COLO668 (cell line): ENCODE results near the gene PRDM16.

Source experiments
- DNase-seq: peaks from one replicate; lab custom pipeline; 2025; ENCODE audit not compliant: unreplicated experiment; lab: John Stamatoyannopoulos, UW

The PRDM16 gene

DNA sequence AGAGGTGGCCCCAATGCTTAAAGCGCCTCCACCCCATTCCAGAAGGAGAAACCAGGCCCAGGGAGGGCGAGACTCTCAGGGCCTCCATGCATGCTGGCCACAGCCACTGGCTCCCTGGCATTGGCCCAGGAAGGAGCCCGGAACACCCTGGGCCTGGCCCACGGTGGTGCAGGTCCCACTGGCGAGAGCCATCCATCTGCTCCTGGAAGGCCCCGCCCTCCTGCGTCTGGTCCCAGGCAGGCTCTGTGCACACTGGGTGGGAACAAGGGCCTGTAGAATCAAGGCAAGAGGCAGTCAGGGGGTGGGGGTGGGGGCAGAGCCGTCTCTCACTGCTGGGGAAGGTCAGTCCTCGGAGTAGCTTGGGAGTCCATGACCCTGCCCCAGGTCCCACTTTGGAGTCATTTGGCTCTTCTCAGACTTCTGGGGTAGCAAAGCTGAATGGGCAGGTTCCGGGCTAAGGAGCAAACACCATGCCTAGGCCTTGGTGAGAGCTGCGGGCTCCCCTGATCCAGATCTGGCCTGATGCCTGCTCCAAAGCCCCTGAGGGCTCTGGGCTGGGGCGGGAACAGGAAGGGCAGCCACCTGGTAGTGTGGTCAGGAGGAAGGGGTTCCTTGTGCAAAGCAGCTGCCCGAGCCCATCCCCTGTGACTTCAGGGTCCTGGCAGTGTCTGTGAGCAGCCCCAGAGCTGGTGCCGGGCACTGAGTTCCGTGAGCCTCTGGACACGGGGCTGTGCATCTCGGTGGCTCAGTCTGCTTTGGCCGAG lies 278.4 kb downstream of the PRDM16 start:
- no peak for DNase-seq

DNA sequence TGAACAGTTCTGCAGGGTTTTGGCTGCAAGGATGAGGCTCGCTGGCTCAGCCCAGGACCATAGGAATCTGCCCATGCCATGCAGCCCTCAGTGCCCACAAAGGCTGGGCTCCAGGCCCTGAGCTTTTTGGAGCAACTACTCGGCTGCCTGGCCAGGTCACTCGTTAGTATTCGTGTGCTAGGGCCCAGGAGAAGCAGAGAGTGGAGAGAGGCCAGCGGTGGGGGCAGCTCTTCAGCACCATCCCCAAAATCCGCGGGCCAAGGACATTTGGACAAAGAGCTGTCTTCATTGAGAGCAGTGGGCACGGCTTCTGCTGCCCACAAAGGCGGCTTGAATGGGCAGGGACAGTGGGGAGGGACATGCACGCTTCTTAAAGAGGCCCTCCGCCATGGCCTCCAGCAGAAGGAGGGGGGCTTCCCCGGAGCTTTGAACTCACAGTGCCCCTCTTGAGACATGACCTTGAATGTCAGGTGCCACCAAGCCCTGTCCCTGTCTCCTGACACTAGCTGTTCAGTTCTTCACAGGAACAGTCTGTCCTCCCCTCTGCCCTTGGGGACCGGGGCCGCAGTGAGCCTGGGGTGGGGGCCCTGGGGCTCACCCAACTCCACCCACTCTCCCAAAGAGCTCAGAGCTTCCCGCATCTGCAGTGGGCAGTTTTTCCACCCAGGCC lies 279.3 kb downstream of the PRDM16 start:
- no peak for DNase-seq

GRCh38 chr1:3349161-3349967 lies 280.4 kb downstream of the PRDM16 start:
- DNase-seq: no peak

GRCh38 chr1:3349968-3350299 lies 280.9 kb downstream of the PRDM16 start:
- no peak for DNase-seq

GRCh38 chr1:3350506-3351261 lies 281.7 kb downstream of the PRDM16 start:
- DNase-seq: no peak

GRCh38 chr1:3351449-3352298 lies 282.7 kb downstream of the PRDM16 start:
- DNase-seq: no peak

DNA sequence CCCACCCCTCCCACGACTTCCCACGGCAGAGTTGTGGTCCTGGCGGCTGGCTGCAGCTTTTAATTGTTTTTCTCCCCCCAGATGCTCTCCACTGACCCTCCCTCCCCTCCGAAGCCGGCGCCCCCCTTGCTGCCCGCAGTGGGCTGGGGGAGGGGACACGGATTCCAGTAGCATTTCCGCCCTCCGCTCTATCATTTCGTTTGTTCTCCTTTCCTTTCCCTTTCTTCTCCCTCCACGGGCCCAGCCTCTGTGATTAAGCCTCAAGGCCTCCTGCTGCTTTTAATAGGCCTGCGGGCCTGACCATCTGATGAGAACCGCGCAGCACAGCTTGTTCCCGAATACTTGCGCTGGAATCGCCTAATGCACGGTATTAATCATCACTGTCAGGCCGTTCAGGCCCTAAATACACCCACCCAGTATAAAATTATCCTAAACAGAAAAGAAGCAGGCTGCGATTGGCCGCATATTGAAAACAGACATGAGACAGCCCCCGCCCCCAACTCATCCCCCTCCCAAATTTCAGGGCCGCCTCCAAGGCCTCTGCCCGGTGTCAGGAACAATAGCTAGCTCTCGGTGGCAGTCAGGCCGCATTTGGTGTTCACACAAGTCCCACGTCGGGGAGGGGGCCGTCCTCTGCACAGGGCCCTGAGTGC lies 283.4 kb downstream of the PRDM16 start:
- no peak for DNase-seq

GRCh38 chr1:3352952-3353331 lies 283.9 kb downstream of the PRDM16 start:
- no peak for DNase-seq

GRCh38 chr1:3353876-3354275 lies 284.9 kb downstream of the PRDM16 start:
- DNase-seq: no peak

DNA sequence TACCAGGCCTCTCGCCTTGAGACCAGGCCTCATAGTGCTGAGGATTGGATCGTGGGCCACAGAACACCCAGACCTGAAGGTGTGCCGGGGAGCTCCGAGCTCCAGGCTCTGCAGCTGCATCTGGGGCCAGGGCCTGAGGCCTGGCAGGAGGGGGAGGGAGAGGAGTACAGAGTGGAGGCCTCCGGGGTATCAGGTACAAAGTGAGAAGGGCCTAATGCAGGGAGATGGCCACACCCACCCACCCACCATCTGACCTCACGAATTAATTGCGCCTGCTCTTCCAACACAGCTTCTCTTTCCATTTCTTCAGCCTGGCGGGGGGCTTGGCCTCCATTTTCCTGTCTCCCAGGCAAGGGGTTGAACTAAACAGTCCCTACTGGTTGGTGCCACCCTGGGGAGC lies 286.1 kb downstream of the PRDM16 start:
- no peak for DNase-seq

DNA sequence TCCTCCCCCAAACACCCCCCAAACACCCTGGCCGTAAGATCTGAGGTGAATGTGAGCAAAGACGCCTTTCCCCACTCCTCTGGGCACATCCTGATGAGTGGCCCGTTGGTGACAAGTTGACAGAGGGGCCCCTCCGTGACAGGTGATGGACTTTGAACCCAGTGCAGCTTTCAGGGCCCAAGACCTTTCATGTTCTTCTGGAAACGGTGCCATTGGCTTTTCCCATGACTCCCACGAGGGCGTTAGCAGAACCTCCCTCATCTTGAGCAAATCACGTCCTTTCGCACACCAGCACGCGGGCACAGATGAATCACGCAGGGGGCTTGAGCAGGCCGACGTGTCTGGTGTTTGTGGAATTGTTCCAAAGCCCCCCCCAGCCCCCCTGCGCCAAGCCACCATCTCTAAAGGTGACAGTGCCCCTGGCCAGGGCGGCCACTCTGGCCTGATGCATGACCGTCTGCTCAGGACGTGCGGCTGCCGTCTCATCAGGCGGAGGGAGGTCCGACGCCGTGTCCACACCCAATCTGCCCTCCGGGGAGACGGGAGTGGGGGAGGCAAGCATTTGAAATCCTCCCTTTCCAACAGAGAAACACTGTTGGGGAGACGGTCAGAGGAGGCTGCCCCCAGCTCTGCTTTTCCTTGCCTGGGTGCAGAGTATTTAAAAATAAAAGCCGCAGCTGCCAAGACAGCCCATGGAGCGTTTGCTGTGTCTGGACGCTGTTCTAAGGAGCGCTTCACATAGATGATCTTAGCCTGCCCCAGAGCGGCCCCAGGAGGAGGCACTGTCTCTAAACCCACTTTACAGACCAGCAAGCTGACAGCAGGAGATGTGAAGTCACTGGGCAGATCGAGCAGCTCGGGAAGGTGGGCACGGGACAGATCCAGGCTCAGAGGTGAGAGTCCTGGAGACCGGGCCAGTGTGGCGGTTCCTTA lies 287.2 kb downstream of the PRDM16 start:
- no peak for DNase-seq

- no peak for DNase-seq
These were observed 287.9 kb downstream of the PRDM16 start for GRCh38 chr1:3356827-3357460.

- no peak for DNase-seq
These were observed 288.7 kb downstream of the PRDM16 start for GRCh38 chr1:3357526-3358297.

GRCh38 chr1:3359351-3359750 lies 290.3 kb downstream of the PRDM16 start:
- peak; percentile 66 for DNase-seq

GRCh38 chr1:3359756-3360440 lies 290.9 kb downstream of the PRDM16 start:
- DNase-seq: peak; percentile 66

DNA sequence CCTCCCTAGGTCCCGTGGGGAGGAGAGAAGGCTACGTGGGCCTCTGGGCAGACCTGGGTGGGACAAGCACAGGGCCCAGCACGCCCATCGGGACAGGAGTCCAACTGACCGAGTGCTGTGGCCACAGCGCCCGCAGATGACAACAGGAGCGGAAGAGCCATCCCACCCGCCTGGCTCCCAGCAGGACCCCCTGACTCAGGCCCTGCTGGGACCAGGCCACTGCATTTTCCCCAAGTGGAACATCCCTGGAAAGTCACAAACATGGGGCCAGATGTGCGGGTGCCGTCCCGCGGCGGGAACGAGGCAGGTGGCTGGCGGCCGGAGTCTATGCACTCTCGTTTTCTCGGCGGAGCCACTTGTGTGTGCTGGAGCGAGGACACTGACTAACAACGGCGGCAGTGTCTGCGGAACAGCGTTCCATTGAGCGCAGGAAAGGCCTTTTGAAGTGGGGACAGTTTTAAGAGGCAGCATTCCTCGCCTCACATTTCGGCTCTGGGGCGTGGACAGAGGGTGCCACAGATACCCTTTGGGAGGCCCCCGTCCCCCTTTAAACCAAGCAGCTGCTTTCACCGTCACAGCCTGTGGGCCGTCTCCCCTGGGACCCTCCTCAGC lies 291.7 kb downstream of the PRDM16 start:
- peak; percentile 21 for DNase-seq

- no peak for DNase-seq
These were observed 294.0 kb downstream of the PRDM16 start for GRCh38 chr1:3363023-3363422.
